ENCODE data around the gene LHFPL2.

The LHFPL2 gene

GRCh38 chr5:78665534-78665933 lies 17.0 kb upstream of the LHFPL2 start:
- no peak overlapping the region for H3K27ac ChIP-seq (ENCODE audit: low read depth, low read length)
- H2AFZ ChIP-seq (ENCODE audit: low read length, unreplicated experiment): no peak overlapping the region
- no peaks in the 10 kb centered on the region for H3K4me1 ChIP-seq (ENCODE audit: control insufficient read depth, insufficient read depth, low read length, unreplicated experiment)
- H3K27me3 ChIP-seq (ENCODE audit: insufficient read depth, low read length): no peaks in the 10 kb centered on the region
- H3K36me3 ChIP-seq (ENCODE audit: insufficient read depth, low read length): no peaks in the 10 kb centered on the region
- H3K79me2 ChIP-seq (ENCODE audit: control insufficient read depth, insufficient read depth, low read length, unreplicated experiment): no peaks in the 10 kb centered on the region
- H3K4me3 ChIP-seq (ENCODE audit: low read depth, low read length): no peak overlapping the region

DNA sequence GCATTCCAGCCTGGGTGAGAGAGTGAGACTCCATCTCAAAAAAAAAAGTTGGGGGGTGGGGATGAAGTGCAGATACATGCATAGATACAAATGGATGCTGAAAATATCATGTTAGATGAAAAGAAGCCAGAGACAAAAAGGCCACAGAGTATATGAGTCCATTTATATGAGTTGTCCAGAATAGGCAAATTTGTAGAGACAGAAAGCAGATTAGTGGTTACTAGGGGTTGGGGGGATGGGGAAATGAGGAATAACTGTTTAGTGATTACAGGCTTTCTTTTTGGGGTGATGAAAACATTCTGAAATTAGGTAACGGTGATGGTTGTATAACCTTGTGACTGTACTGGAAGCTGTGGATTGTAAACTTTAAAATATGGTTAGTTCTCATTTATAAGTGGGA lies 13.8 kb upstream of the LHFPL2 start:
- no peaks in the 10 kb centered on the region for H3K79me2 ChIP-seq (ENCODE audit: control insufficient read depth, insufficient read depth, low read length, unreplicated experiment)
- H3K4me1 ChIP-seq (ENCODE audit: control insufficient read depth, insufficient read depth, low read length, unreplicated experiment): no peaks in the 10 kb centered on the region
- no peak overlapping the region for H3K4me3 ChIP-seq (ENCODE audit: low read depth, low read length)
- H3K27me3 ChIP-seq (ENCODE audit: insufficient read depth, low read length): no peaks in the 10 kb centered on the region
- no peak overlapping the region for H2AFZ ChIP-seq (ENCODE audit: low read length, unreplicated experiment)
- no peaks in the 10 kb centered on the region for H3K36me3 ChIP-seq (ENCODE audit: insufficient read depth, low read length)
- no peak overlapping the region for H3K27ac ChIP-seq (ENCODE audit: low read depth, low read length)

DNA sequence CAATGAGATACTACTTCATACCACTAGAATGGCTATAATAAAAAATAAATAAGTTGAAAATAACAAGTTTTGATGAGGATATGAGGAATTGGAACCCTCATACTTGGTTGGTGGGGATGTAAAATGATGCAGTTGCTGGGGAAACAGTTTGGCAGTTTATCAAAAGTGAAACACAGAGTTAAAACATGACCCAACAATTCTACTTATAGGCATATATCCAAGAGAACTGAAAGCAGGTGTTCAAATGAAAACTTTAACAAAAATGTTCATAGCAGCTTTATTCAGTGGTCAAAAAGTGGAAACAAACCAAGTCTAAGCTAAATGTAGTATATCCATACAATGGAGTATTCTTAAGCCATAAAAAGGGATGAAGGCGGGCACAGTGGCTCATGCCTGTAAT lies 13.1 kb upstream of the LHFPL2 start:
- H3K4me1 ChIP-seq (ENCODE audit: control insufficient read depth, insufficient read depth, low read length, unreplicated experiment): no peaks in the 10 kb centered on the region
- H3K79me2 ChIP-seq (ENCODE audit: control insufficient read depth, insufficient read depth, low read length, unreplicated experiment): no peaks in the 10 kb centered on the region
- no peak overlapping the region for H3K4me3 ChIP-seq (ENCODE audit: low read depth, low read length)
- H3K36me3 ChIP-seq (ENCODE audit: insufficient read depth, low read length): no peaks in the 10 kb centered on the region
- no peak overlapping the region for H3K27ac ChIP-seq (ENCODE audit: low read depth, low read length)
- H2AFZ ChIP-seq (ENCODE audit: low read length, unreplicated experiment): no peak overlapping the region
- no peaks in the 10 kb centered on the region for H3K27me3 ChIP-seq (ENCODE audit: insufficient read depth, low read length)

- Histone ChIP-seq H3K27me3 (ENCODE audit: insufficient read depth, low read length) (no peaks in the 10 kb centered on the region), H3K36me3 (ENCODE audit: insufficient read depth, low read length) (no peaks in the 10 kb centered on the region), H3K27ac (ENCODE audit: low read depth, low read length) (no peak overlapping the region), H2AFZ (ENCODE audit: low read length, unreplicated experiment) (no peak overlapping the region), H3K79me2 (ENCODE audit: control insufficient read depth, insufficient read depth, low read length, unreplicated experiment) (no peaks in the 10 kb centered on the region), H3K4me3 (ENCODE audit: low read depth, low read length) (no peak overlapping the region), H3K4me1 (ENCODE audit: control insufficient read depth, insufficient read depth, low read length, unreplicated experiment) (no peaks in the 10 kb centered on the region)
Observed at GRCh38 chr5:78661044-78661443, 12.5 kb upstream of the LHFPL2 start.

DNA sequence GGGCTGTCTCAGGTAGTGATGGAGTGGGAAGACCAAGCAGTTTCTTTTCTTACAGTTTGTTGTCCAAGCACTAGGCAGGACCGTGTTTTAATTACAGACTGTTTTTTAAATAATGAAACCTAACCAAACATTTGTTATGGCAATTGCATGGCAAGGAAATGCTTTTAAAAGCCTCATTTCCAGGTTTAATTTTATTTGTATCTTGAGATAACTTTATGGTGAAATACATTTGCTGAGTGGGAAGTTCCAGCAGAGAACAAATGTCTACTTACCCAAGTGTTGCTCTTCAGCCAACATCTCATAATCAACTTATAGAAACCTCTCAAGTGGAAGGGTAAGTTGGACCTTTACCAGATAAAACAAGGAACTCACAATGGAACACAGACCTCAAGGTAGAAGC lies 11.8 kb upstream of the LHFPL2 start:
- no peaks in the 10 kb centered on the region for H3K4me1 ChIP-seq (ENCODE audit: control insufficient read depth, insufficient read depth, low read length, unreplicated experiment)
- H2AFZ ChIP-seq (ENCODE audit: low read length, unreplicated experiment): no peak overlapping the region
- no peak overlapping the region for H3K27ac ChIP-seq (ENCODE audit: low read depth, low read length)
- no peaks in the 10 kb centered on the region for H3K27me3 ChIP-seq (ENCODE audit: insufficient read depth, low read length)
- no peaks in the 10 kb centered on the region for H3K79me2 ChIP-seq (ENCODE audit: control insufficient read depth, insufficient read depth, low read length, unreplicated experiment)
- no peaks in the 10 kb centered on the region for H3K36me3 ChIP-seq (ENCODE audit: insufficient read depth, low read length)
- H3K4me3 ChIP-seq (ENCODE audit: low read depth, low read length): no peak overlapping the region

- Histone ChIP-seq H3K79me2 (ENCODE audit: control insufficient read depth, insufficient read depth, low read length, unreplicated experiment) (no peaks in the 10 kb centered on the region), H3K4me1 (ENCODE audit: control insufficient read depth, insufficient read depth, low read length, unreplicated experiment) (no peaks in the 10 kb centered on the region), H3K27me3 (ENCODE audit: insufficient read depth, low read length) (no peaks in the 10 kb centered on the region), H3K4me3 (ENCODE audit: low read depth, low read length) (no peak overlapping the region), H3K27ac (ENCODE audit: low read depth, low read length) (no peak overlapping the region), H2AFZ (ENCODE audit: low read length, unreplicated experiment) (no peak overlapping the region), H3K36me3 (ENCODE audit: insufficient read depth, low read length) (no peaks in the 10 kb centered on the region)
Observed at GRCh38 chr5:78659714-78660113, 11.1 kb upstream of the LHFPL2 start.

DNA sequence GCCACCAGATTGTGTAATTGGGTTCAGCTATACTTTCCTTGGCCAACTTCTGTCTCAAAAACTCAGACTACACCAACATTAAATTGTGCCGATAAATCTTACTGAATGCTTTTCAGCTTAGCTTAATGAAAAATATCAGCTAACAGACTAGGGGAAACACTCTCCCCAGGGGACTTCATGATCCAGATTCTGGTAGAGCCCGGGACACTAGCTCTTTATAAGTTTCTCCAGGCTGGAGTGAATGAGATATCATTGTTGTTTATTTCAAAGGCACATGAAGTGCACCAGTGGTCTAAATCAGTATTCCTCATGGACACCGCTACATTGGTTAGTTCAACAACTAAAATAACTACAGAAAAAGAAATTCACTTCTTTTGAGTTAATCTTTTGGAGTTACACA lies 10.5 kb upstream of the LHFPL2 start:
- no peak overlapping the region for H3K27ac ChIP-seq (ENCODE audit: low read depth, low read length)
- no peak overlapping the region for H3K4me3 ChIP-seq (ENCODE audit: low read depth, low read length)
- no peaks in the 10 kb centered on the region for H3K4me1 ChIP-seq (ENCODE audit: control insufficient read depth, insufficient read depth, low read length, unreplicated experiment)
- no peaks in the 10 kb centered on the region for H3K27me3 ChIP-seq (ENCODE audit: insufficient read depth, low read length)
- H3K79me2 ChIP-seq (ENCODE audit: control insufficient read depth, insufficient read depth, low read length, unreplicated experiment): no peaks in the 10 kb centered on the region
- no peaks in the 10 kb centered on the region for H3K36me3 ChIP-seq (ENCODE audit: insufficient read depth, low read length)
- H2AFZ ChIP-seq (ENCODE audit: low read length, unreplicated experiment): no peak overlapping the region

DNA sequence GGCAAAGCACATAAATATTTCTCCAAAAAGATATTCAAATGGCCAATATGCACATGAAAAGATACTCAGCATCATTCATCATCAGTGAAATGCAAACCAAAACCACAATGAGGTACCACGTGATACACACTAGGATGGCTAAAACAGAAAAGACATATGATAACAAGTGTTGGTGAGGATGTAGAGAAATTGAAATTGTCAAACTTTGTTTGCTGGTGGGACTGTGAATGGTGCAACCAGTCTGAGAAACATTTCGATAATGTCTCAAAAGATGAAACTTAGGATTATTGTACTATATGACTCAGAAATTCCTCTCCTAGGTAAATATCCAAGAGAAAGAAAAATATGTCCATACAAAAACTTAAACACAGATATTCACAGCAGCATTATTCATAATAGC lies 8.6 kb upstream of the LHFPL2 start:
- no peaks in the 10 kb centered on the region for H3K4me1 ChIP-seq (ENCODE audit: control insufficient read depth, insufficient read depth, low read length, unreplicated experiment)
- no peaks in the 10 kb centered on the region for H3K36me3 ChIP-seq (ENCODE audit: insufficient read depth, low read length)
- no peak overlapping the region for H3K27ac ChIP-seq (ENCODE audit: low read depth, low read length)
- no peak overlapping the region for H3K4me3 ChIP-seq (ENCODE audit: low read depth, low read length)
- H3K79me2 ChIP-seq (ENCODE audit: control insufficient read depth, insufficient read depth, low read length, unreplicated experiment): no peaks in the 10 kb centered on the region
- no peak overlapping the region for H2AFZ ChIP-seq (ENCODE audit: low read length, unreplicated experiment)
- no peaks in the 10 kb centered on the region for H3K27me3 ChIP-seq (ENCODE audit: insufficient read depth, low read length)

DNA sequence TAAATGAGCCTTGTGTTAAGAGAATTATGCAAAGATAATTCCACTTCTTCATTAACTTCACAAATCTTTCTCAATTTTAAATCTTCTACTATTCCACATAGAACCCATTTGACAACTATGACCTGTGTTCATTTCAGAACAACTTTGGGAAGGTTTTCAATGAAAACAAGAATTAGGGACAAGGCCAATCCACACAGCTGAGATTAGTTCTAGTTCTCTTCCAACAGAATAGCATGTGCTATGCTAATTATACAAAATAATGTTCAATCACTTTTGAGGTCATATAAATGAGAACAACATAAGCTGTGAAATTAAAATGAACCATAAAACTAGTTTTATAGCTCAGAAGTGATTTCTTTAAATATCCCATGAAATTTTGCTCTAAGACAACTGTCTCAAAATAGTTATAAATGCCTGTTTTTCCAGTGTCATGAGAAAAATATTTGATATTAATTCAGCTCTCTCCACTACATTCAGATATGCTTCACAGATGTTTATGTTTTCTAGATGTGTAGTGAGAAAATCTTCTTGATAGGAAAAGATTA lies 7.2 kb upstream of the LHFPL2 start:
- no peaks in the 10 kb centered on the region for H3K4me1 ChIP-seq (ENCODE audit: control insufficient read depth, insufficient read depth, low read length, unreplicated experiment)
- no peak overlapping the region for H3K27ac ChIP-seq (ENCODE audit: low read depth, low read length)
- H3K4me3 ChIP-seq (ENCODE audit: low read depth, low read length): no peak overlapping the region
- no peaks in the 10 kb centered on the region for H3K36me3 ChIP-seq (ENCODE audit: insufficient read depth, low read length)
- no peaks in the 10 kb centered on the region for H3K79me2 ChIP-seq (ENCODE audit: control insufficient read depth, insufficient read depth, low read length, unreplicated experiment)
- no peaks in the 10 kb centered on the region for H3K27me3 ChIP-seq (ENCODE audit: insufficient read depth, low read length)
- H2AFZ ChIP-seq (ENCODE audit: low read length, unreplicated experiment): no peak overlapping the region

DNA sequence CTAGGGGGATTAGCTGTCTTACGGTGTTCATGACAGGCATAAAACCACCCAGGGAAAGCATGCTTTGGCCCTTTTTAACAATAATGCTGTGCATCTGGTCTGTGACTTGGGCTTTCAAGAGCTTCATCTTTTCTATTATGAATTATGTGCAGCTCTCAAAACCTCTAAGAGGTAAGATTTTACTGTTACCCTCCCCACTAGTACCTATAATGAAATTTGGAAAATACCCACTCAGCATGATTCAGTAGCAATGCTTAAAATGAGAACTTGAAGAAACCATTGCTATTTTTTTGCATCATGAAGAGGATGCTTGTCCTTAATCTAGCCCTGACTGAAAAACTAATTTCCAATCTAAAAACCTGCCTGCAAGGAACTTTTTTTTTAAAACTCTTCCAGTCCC lies 5.8 kb upstream of the LHFPL2 start:
- Histone ChIP-seq H2AFZ (ENCODE audit: low read length, unreplicated experiment) (no peak overlapping the region), H3K4me3 (ENCODE audit: low read depth, low read length) (no peak overlapping the region), H3K79me2 (ENCODE audit: control insufficient read depth, insufficient read depth, low read length, unreplicated experiment) (no peaks in the 10 kb centered on the region), H3K4me1 (ENCODE audit: control insufficient read depth, insufficient read depth, low read length, unreplicated experiment) (peaks cover 6% of the 10 kb centered on the region), H3K27me3 (ENCODE audit: insufficient read depth, low read length) (no peaks in the 10 kb centered on the region), H3K36me3 (ENCODE audit: insufficient read depth, low read length) (no peaks in the 10 kb centered on the region), H3K27ac (ENCODE audit: low read depth, low read length) (no peak overlapping the region)

- Histone ChIP-seq H3K4me1 (ENCODE audit: control insufficient read depth, insufficient read depth, low read length, unreplicated experiment) (peaks cover 6% of the 10 kb centered on the region), H3K79me2 (ENCODE audit: control insufficient read depth, insufficient read depth, low read length, unreplicated experiment) (no peaks in the 10 kb centered on the region), H3K36me3 (ENCODE audit: insufficient read depth, low read length) (no peaks in the 10 kb centered on the region), H3K27ac (ENCODE audit: low read depth, low read length) (no peak overlapping the region), H3K4me3 (ENCODE audit: low read depth, low read length) (no peak overlapping the region), H2AFZ (ENCODE audit: low read length, unreplicated experiment) (no peak overlapping the region), H3K27me3 (ENCODE audit: insufficient read depth, low read length) (no peaks in the 10 kb centered on the region)
Observed at GRCh38 chr5:78653681-78654366, 5.3 kb upstream of the LHFPL2 start.
